Occipital lobe (tissue), 3 donors: ENCODE measurements around the gene DARS2. TPM values are rescaled to one million over a fixed set of nuclear protein-coding genes. Genes with fewer than 3 reads are reported as not detected.

Source experiments
- DNase-seq: peaks from one replicate; lab custom pipeline; 2025; lab: John Stamatoyannopoulos, UW
- small RNA-seq: library from RNA; depleted of rRNA; stranded (forward); fragments of <200 nt; gene quantifications from one replicate; pipeline ENCODE3, GENCODE V24; 2014
- total RNA-seq: library from RNA; depleted of rRNA; stranded (reverse); fragments of >200 nt; gene quantifications from one replicate; pipeline ENCODE4 v1.2.3, GENCODE V29; 2014

DARS2 gene
- total RNA-seq, 1 donor from 2014 or later = 13.3 TPM

DNA sequence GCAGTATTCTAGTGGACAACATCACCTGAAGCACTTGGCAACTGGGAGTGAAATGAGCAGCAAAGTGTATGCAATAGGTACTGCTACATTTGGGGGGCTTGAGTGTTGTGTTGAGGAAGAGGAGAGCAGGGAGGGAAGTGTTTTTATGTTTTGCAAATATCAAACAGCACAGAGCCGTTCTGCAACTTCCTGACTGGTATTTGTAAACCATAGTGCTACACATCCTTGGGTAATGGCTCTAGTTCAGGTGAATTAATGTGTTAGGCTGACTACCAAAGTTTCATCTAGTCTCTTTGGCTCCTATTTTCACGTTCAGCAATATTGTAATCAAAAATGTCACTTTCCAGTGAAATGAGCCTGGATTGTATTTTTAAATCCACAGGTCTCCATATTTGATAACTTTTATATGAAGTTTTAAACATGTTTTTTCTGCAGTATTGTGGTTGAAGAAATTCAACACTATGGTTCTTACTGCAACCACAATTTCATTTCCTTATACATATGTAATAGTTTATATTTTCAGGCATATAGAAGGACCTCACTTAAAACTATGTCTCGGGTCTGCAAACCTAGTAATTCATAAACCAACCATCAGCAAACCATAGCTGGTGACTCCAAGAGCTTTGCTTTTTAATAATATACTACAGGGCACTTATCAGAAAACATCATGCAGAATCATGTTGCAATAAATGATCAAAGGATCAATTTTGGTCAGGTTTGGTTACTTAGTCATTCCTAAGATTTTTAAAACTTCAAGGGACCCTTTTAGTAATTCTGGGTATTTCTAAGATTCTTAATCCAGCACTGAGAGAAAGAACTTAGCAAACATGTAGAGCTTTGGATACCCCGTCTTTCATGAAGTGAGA is 62.5 kb downstream of the DARS2 start:
- no peak for DNase-seq

DNA sequence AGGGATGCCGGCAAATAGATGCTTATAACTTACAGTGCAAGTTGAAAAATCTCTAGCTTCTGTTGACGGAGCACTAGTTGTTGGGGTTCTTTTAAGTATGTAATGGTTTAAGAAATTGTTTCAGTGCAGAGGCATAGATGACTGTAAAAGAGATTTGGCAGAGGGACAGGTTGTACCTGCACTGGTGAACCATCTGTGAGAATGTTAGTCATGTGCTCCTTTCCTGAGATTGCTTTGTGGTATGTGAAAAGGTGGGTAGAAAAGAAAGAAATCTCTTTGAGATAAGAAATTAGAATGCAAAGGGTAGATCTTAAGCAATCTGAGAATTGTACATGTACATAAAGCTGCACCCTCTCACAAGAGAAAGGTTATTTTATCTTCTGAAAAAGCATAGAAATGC is 63.2 kb downstream of the DARS2 start:
- DNase-seq = no peak

DNA sequence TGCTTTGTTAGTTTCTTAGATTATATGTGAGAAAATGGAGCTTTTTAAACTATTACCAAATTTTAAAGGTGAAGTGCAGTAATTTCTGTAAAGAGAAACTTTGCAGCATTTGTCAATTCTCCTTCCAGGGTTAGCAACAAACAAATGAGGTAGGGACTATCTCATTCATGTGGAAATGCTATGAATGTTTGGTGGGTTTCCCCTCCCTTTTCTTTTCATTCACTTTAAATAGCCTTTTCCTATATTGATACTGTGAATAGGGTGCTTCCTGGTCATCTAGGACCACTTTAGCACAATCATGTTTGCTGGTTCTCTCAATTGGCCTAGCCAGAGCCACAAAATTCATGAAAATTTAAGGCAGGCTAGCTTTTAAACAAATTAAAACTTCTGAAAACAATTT is 64.3 kb downstream of the DARS2 start:
- DNase-seq = no peak

DNA sequence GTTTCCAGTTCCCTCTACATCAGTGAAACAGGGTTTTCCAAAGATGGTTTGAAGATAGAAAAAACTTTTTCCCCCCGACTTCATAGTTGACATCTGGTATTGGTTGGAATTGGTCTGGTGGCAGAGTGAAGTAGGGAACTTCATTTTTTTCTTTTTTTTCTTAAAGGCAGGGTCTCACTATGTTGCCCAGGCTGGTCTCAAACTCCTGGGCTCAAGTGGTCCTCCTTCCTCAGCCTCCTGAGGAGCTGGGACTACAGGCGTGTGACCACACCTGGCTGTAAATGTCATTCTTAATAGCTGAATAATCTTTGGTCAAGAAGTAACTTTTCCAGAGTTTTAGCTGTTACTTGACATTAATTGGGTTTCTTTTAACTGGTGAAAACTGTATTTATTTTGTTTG is 65.4 kb downstream of the DARS2 start:
- DNase-seq = no peak

DNA sequence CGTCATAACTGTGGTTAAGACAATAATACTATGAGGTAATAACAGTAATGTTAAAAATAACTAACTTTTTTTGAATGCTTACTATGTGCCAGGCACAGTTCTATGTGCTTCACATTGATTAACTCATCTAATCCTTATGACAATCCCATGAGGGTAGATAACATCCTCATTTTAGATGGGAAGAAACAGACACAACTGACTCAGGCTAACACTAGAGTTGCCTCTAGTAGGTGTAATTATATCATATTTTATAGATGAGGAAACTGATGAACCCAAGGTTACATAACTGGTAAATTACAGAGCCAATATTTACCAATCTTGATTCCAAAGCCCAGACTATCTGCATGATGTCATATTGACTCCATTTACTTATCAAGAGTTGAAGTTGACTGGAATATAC is 69.1 kb downstream of the DARS2 start:
- DNase-seq = no peak

- DNase-seq = no peak
Observed at GRCh38 chr1:173894189-173894588, 69.7 kb downstream of the DARS2 start.

DNA sequence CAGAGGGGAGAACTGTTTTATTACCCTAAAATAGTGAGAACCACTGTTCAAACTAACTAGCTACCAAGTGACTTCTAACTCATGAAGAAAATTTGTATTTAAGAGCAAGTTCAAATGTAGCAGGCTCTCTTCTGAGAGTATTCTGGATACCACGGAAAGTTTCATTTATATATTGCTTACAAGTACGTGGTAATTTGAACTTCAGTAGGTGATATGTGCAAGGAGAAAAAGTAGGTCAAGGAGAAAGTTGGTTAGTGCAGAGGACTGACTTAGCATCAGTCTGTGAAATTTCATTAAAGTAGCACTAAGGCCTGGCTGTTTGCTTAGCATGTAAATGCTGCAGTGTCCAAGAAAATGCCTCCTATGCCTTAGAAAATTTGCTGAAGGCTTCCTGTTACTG is 76.0 kb downstream of the DARS2 start:
- DNase-seq = no peak

GRCh38 chr1:173900992-173901391 is 76.5 kb downstream of the DARS2 start:
- DNase-seq = no peak

DNA sequence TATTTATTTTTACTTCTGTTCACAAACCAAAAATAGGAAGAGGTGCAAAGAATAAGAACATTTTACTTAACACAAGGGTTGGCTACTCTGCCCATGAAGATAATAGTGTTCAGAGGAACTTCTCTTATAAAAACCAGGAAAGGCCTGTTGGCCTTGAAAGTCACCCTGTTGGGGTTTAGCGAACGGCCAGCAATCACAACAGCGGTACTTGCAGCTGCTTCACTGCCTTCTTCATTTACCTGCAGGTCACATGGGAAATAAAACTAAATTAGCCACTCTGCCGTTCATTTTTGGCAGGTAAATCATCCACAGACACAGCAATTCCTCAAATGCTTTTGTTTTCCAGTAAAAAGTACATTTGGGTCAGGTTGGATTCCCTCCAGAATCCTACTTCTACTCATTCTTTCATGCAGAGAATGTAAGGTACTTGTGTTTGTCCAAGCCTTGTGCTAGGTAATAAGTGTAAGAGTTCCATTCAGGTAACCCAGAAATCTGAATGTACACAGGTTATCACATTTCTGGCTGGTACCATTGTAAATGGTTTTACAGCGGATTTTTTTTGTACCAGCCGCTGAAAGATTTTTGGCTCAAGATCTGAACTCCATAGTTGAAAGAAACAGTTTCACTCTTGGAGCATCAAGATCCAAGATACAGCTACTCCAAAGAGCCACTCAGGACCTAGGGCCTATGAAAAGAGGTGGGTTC is 79.5 kb downstream of the DARS2 start:
- no peak for DNase-seq

Small RNAs within 50 kb of the gene (small RNA-seq; reads per million reads assigned to genes)
- gene RF00019 = not detected

Other genes with a start within 250 kb of the DARS2 start
- gene SLC9C2, start 221.6 kb upstream of the DARS2 start, total RNA-seq = 8.3 TPM
- not detected for gene TEX50, start 189.3 kb upstream of the DARS2 start, total RNA-seq
- gene ANKRD45, start 154.8 kb upstream of the DARS2 start, total RNA-seq = 26.2 TPM
- gene KLHL20, start 109.7 kb upstream of the DARS2 start, total RNA-seq = 34.9 TPM
- 25.6 TPM for gene CENPL, start 210 bp downstream of the DARS2 start, total RNA-seq
- gene GAS5, start 43.3 kb downstream of the DARS2 start, total RNA-seq = 605 TPM
- 52.7 TPM for gene ZBTB37, start 43.7 kb downstream of the DARS2 start, total RNA-seq
- 0.94 TPM for gene SERPINC1, start 92.7 kb downstream of the DARS2 start, total RNA-seq
- gene RC3H1, start 197.7 kb downstream of the DARS2 start, total RNA-seq = 36.7 TPM